HUDEP-2 (cell line): ENCODE data around the gene SQSTM1.
A peak's percentile ranks its signal among the peaks of the same experiment; 100 is the strongest.

ENCODE experiments used
- DNase-seq, 76 experiments: peaks; one replicate each; lab custom pipeline; 2025; ENCODE audit not compliant: unreplicated experiment in 76 of 76; lab: John Stamatoyannopoulos, UW

Gene SQSTM1

DNA sequence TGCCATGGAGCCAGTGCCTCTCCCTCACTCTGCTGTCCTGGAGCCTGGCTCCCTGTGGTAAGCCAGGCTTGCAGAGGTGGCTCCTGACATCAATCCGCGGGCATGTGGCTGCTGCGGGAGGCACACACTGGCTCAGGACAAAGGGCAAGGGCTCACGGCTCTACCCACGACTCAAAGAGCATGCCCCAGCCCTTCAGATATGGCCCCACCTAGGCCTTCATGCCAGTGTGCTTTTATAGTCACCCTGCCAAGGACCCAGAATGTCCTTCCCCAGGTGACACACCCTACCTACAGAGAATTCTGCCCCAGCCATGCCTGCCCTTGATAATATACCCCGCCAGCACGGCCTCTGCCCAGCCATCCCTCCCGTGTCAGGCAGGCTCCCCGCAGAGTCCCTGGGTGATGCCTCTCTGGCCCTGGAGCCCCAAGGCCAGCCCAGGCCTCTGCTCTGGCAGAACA lies 15.6 kb upstream of the SQSTM1 start:
- DNase-seq: peak in 20 of 76 experiments; percentile 12 to 60 (median 30)

DNA sequence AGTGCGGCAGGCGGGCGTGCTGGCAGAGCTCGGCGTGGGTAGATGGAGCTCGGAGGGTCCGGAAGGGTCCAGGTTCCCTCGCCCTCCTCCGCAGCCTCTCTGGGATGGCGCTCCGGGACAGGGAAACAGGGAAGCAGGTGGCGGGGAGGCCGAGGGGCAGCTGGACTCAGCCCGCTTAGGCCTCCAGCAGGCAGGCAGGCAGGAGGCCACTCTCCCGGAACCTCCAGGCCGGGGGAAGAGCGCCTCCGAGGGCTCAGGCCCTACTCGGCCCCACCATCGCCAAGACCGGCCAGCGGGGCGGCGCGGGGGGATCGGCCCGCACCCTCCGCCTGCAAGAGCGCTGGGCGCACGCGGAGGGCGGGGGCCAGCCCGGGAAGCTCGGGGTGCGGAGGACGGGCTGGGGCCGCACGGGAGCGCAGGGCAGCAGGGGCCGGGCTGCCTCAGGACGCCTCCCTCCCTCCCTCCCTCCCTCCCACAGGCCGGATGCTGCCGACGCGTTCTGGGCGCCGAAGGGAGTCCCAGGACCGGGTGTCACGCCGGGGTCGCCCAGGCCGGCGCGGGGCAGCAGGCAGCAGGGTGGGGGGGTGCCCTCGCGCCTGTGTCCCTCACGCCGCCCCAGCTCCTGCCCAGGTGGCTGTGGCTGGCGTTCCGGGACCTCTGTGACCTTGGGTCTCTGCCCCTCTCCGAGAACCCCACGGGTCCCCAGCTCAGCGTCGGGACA lies 15.0 kb upstream of the SQSTM1 start:
- peak in 14 of 76 experiments; percentile 14 to 68 (median 30) for DNase-seq

DNA sequence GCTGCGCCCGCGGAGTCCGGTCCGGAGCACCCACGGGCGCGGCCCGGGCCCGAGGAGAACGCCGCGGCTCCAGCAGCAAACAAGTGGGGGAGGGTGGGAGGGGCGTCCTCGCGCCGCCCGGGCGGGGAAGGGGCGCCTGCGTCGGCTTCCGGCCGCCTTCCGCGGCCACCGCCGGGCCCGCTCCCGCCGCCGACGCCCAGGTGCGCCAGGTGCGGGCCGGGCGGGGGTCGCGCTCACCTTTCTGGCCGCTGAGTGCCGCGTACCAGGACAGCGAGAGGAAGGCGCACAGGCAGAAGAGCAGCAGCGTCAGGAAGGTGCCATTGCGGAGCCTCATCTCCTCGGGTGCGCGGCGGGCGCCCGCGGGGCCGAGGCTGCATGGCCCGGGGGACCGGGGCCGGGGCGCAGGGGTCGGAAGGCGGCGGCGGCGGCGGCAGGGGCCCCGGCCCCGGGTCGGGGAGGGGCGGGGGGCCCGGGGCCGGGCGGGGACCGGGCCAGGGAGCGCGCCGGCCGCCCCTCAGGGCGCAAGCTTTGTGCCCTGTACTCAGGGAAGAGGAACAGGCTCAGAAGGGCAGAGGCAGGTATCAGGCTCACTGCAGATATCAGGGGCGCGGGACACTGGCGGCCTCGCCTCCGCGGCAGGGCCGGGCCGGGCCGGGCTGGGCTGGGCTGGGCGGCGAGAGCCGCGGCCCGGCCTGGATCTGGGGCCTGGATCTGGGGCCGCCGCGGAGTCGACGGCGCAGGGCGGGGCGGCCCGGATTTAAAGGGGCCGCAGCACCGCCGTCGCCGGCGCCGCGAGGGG lies 14.3 kb upstream of the SQSTM1 start, which contains the start of gene MGAT4B:
MGAT4B (minus strand) TSS at position 617 of the 799 bp plus-strand sequence; CDS start at position 334, 283 bp downstream.
- DNase-seq: peak in 71 of 76 experiments; percentile 15 to 76 (median 61)

DNA sequence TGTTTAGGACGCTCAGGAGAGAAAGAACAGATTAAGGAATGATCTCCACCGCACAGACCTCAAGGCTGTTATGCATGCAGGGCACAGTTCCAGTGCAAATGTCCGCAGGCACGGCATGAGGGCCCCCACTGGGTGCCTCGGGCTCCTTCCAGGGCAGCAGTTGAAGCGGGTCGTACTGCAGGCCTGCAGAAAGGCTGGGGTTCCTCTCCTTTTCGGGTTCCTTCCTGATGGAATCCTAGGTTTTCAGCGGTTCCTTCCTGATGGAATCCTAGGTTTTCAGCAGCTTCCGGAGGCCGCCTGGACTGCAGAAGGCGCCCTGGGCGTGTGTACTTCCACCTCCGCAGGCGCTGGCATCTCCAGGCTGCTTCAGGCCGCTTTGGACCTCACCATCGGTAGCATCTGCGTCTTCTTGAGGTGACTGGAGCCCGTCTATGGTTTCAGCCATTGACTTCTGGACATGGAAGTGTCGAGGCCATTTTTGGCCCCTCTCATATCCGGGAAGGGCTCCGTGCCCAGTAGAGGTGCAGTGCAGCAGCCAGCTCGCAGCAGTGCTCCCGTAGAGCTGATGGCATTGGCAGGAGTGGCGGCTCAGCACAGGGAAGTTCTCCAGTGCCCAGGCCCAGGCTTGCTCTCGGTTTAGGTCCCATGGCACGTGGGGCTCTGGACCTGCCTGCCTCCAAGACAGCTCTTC lies 8.4 kb upstream of the SQSTM1 start:
- DNase-seq: no peak

DNA sequence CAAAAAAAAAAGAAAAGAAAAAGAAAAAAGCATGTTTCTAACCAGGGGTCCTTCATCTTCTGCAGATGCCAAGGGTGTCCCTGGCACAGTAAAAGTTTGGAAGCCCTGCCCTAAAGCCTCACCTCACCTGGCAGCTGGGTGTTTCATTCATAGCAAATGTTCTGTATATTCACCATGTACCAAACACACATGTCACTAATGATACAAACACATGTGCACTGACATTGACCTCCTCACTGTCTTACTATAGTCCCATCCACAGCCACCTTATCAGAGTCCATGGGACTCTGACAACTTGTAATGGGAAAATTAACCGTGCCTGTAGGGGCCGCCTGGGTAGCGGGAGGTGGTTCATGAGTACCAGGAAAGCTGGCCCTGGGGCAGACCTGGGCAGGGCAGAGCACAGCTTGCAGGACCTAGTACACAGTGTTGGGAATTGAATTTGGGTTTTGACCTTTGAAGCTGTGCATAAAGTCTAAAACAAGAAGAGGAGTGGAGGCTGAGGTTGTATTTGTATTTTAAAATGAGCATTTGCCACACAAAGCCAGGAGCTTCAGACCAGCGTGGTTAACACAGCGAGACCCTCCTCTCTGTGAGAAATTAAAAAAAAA lies 7.6 kb upstream of the SQSTM1 start:
- DNase-seq: no peak

DNA sequence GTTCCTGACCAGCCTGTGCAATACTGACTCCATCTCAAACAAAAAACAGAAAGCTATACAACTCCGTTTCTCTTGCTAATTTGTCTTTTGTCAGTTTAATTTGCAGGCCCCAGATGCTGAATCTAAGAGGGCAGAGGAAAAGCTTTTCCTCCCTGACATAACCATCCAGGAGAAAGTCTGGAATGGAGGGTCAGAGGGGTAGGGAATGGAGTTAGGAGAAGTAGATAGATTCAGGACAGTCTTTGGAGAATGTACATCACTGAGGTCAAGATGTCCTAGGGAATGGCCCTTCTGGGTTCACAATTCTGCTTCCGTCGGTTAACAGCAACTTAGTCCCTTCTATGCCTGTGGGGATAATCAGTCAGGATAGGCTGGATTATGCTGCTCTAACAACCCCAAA lies 6.6 kb upstream of the SQSTM1 start:
- DNase-seq: no peak

DNA sequence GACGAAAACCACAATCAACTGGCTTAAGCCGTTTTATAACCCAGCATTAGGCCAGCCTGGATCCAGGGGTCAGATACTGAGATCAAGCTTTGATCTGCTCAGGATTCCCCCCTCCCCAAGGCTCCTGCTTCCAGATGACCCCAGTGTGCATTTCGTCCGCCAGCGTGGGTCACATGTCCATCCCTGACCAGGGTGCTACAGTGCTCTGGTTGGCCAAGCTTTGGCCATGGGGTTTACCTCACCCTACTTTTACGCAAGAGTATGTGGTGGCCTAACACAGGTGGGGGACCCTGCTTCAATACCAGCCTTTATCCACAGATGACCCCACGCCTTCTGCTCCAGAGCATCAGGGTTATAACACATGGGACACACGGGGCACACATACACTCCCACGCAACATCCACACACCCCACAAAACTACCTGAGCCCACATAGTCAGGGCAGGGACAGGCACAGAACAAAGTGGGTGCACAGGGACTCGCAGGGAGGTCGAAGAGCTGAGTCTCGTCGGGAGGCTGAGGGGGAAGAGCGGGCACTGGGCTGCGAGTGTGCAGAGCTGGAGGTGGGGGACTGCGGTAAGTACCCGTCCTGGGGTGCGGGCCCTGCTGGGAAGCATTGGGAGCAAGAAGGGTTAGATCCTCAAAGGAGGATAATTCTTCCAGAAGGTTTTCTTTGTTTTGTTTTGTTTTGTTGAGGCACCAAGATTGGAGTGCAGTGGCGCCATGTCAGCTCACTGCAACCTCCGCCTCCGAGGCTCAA lies 5.0 kb upstream of the SQSTM1 start:
- DNase-seq: no peak

DNA sequence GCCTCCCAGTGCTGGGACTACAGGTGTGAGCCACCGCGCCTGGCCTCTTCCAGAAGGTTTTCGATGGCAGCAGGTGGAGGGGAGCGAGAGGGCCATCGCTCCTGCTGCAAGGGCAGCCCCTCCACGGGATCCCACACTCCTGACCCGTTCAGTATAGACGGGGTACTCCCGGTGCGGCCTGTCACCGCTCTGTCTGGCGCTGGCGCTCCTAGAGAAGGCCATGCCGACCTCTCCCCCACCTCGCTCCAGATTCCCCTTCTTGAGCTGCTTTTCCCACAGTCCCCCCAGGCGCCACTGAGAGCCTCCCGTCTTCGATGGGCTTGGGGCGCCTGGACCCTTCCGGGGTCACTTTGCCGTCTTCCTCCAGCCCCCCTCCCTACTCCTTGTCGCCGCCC lies 4.3 kb upstream of the SQSTM1 start:
- DNase-seq: no peak

DNA sequence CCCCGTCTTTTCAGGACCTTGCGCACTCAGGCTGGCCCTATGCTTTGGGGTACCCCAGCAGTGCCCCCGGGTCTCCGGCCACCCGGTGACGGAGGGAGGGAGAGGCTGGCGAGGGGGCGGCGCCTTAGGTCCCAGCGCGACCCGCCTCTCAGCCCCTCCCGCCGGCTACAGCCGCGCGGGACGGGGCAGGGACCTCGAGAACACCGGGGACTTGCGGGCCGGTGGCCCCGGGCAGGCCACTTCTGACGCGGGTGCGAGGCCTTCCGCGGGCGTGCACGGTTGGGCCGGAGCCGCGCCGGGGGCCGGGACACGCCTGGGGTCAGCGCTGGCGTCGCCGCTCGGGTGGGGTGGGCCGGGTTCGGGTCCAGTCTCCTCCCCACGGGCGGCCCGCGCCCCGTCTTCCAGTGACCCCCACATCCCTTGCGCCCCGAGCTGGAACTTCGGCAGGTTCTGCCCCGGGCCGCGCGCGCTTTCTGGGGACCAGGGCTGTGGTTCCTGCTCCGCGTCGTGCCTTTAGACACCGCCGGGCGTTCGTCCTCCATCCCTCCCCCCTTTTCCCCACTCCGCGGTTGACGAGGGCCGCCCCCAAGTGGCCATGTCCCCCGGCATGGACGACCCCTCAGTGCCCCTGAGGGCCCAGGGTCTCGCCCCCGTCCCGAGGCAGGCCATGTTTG lies 3.8 kb upstream of the SQSTM1 start:
- DNase-seq: no peak

DNA sequence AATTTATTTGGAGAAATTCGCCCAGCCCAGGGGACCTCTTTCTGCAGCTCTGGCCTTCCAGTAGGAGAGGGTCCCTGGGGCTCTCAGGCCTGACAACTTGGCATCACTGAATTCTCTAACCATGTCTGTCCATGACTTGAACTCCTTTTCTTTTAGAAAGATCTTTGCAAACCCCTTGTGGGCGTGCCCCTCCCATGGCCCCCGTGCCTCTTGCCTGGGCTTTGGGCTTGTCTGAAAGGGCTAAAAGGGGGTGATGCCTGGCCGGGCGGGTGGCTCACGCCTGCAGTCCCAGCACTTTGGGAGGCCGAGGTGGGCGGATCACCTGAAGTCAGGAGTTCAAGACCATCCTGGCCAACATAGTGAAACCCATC lies 3.2 kb upstream of the SQSTM1 start:
- no peak for DNase-seq

DNA sequence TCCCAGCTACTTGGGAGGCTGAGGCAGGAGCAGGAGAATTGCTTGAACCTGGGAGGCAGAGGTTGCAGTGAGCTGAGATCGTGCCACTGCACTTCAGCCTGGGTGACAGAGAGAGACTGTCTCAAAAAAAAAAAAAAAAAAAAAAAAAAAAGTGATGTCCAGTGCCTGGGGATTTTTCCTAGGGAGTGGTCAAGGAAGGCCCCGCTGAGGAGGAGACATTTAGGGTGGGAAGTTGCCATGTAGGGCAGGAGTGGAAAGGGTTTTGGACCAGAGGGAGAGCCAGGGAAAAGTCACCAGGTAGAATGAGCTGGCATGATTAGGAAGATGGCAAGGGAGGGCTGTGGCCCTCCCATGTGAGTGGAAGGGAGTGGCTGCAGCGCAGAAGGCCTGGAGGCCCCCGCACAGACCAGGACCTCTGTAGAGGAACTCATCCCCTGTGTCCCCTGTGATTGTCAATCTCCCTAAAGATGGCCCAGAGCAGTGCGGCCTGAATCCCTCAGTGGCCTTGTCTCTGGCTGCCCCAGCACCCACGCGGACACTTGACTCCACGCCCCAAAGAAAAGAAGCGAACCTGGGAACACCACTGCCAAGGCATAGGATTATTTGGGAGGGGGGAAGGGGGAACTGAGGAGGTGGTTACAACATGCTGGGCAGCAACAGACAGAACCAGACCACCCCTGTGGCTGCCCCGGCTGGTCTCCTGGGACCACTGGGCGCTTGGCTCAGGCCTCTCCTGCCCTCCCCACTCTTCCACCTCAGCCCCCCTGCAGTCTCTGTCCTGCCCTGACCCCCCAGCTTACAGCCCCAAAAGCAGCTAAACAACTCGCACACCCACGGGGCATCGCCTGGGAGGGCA lies 2.6 kb upstream of the SQSTM1 start:
- no peak for DNase-seq

DNA sequence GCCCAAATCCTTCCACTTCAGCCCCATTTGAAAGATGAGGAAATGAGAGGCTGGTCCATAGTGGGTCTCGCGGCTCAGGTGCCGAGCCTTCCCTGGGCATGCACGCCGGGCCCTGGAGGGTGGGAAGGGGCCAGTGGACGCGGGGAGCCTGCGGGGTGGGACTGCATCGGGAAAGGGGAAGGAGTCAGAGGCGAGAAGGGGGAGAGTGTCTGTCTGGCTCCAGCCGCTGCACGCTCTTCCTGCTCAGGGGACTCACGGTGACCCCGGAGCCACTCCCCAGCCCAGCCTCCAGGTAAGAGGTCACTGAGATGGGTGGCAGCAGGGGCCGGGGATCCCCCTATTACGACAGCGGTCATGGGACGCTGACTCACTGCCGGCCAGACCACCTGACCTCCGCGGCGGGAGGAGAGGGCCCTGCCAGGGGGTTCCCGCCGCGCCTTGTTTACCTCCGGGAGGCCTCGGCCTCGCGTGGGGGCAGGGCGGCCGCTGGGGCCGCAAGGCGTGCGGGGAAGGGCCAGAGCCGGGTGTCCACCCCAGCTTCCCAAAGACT lies 1.9 kb upstream of the SQSTM1 start:
- peak in 65 of 76 experiments; percentile 17 to 83 (median 53) for DNase-seq

DNA sequence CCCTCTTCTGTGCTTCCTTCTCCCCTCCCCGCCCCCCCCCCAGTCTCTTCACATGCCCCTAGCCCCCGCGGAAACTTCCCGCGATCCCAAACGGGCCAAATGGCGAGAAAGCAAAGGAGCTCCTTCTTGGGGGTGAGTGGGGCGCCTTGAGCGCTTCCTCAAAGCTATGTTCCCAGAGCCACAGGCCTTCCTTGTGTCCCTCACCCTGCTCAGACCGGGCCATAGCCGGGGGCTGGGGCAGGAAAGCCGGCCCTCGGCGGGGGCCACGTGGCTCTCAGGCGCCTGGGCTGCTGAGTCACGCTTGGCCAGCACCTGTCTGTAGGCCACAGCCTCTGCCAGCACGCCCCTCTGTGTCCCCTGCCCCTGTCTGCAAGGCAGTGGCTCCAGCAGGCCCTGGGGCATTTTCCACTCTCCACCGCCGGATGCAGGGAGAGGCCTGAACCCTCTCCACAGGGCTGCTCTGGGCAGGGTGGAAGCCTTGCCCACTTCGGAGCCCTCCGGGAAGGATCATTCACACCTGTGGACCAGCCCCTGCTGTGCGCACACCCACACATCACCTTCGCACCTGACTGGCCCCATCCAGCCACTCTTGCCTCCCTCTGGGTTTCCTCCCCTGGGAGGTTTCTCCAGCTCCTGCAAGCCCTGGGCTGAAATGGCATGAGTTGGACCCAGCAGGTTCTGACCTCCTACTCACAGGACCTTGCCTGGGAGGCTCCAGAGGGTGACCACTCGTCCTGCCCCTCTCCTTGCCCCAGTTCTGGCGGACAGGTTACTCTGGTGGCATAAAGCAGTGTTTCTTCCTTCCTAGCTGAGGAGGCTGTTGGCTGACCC lies 1.2 kb upstream of the SQSTM1 start:
- DNase-seq: peak in 44 of 76 experiments; percentile 7 to 68 (median 36)

DNA sequence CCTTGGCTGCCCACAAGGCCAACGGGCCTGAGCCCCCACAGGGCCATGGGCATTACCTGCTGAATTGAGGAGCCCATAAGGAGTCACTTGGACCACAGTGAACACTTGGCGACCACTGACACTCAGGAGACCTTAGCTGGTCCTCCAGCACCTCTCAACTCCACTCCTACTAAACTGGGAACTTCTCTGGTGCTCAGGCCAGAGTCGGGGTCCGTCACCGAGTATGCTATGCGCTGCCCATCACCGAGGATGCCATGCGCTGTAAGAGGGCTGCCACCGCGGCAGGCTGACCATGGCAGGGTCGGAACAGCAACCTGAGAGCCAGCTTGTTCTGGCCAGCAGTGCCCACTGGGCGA lies 600 bp upstream of the SQSTM1 start:
- peak in 6 of 76 experiments; percentile 43 to 93 (median 54) for DNase-seq

DNA sequence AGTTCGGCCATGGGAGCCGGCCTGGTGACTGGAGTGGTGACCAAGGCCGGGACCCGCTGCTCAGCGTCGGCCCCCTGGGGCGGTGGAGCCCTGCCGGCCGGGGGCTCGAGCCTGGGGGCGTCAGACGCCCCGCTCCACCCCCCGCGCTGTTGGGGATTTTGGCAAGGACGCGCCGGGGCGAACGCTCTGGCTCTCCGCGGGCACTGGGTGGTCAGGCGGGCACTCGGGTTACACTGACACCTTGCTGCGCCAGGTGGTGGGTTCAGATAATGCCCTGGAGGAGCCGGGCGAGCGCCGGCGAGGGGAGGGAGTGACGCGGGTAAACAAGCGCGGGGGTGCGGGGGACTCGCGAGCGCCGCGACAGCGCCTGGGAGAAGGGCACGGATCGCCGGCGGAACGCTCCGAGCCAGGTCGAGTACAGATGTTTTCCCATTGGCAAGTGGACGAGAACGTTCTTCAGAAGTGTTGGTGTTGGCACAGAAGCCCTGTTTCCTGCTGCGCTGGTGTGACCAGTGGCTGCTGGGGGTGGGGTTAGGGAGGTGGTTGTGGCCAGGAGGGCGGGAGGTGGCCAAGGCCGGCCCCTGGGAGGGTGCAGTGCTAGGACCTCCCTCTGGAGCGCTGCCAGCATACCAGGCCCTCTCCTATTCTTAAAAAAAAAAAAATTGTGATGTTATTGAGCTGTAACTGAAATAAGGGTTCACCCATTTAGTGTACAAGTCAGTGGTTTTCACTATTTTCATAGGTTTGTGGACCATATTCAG lies 773 bp downstream of the SQSTM1 start:
- DNase-seq: peak in 74 of 76 experiments; percentile 39 to 95 (median 88)

DNA sequence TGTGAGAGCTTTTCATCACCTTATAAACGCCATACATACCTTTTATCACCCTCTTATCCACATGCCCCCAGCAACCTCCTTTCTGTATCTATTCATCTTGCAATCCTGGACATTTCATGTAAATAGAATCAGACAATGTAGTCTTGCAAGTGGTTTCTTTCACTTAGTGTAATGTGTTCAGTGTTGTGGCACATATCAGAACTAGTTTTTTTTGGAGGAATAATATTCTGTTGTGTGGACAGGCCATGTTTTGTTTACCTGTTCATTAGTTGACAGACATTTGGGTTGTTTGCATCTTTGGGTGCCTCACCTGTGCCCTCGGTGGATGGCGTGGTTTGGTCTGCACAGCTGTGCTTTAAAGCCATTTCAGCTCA lies 1.3 kb downstream of the SQSTM1 start:
- no peak for DNase-seq

DNA sequence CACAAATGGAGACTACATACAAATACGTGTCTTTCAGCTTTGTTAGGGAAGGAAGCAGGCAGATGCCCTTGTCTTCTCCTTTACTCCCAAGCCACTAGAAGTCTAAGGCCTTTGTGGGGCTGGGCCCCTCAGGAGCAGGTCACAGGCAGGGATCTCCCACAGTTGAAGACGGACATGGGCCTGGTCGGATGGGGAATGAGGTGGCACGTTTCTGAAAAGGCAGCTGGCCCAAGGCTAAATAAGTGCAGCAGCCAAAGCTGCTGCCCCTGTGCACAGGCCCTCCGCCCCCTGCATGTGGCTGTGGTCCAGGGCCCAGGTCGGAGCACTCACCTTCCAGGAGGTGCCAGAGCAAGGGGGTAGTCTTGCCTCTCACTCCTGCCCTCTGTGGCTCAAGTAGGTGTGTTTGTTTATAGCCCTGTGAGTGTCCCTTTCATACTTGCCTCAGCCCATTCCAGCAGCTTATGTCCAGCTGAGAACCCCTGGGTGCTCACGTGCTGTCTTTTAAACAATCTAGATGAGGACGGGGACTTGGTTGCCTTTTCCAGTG lies 1.8 kb downstream of the SQSTM1 start:
- no peak for DNase-seq
